GM18508 (cell line): ENCODE data around the gene AGR3.

Experiments used
- ATAC-seq: cut with Tn5 transposase; IDR thresholded peaks from one replicate; pipeline ENCODE4 v1.9.1; 2021; ENCODE audit warnings: moderate number of reproducible peaks; ENCODE audit not compliant: insufficient read depth, unreplicated experiment

The AGR3 gene

GRCh38 chr7:16881844-16882243 is at the start of gene AGR3:
AGR3 (minus strand) TSS chr7:16881983; CDS start chr7:16878618, 3,365 bp downstream.
- no peak for ATAC-seq

GRCh38 chr7:16930946-16931345 is 49.2 kb upstream of the AGR3 start:
- ATAC-seq: no peak

- ATAC-seq: peak; percentile 92
Measured at GRCh38 chr7:16929146-16929762, 47.5 kb upstream of the AGR3 start.

- no peak for ATAC-seq
Measured at GRCh38 chr7:16926861-16927260, 45.1 kb upstream of the AGR3 start.

GRCh38 chr7:16926283-16926682 is 44.5 kb upstream of the AGR3 start:
- ATAC-seq: no peak

- no peak for ATAC-seq
Measured at GRCh38 chr7:16925609-16926008, 43.8 kb upstream of the AGR3 start.

GRCh38 chr7:16923019-16923418 is 41.2 kb upstream of the AGR3 start:
- ATAC-seq: no peak

GRCh38 chr7:16921644-16922257 is 40.0 kb upstream of the AGR3 start:
- ATAC-seq: no peak

- ATAC-seq: no peak
Measured at GRCh38 chr7:16921151-16921550, 39.4 kb upstream of the AGR3 start.

GRCh38 chr7:16919440-16919839 is 37.7 kb upstream of the AGR3 start:
- no peak for ATAC-seq

- no peak for ATAC-seq
Measured at GRCh38 chr7:16918288-16918895, 36.6 kb upstream of the AGR3 start.

GRCh38 chr7:16916738-16917137 is 35.0 kb upstream of the AGR3 start:
- ATAC-seq: no peak

- no peak for ATAC-seq
Measured at GRCh38 chr7:16916105-16916639, 34.4 kb upstream of the AGR3 start.

GRCh38 chr7:16915405-16915804 is 33.6 kb upstream of the AGR3 start:
- no peak for ATAC-seq

GRCh38 chr7:16914771-16915170 is 33.0 kb upstream of the AGR3 start:
- no peak for ATAC-seq

- no peak for ATAC-seq
Measured at GRCh38 chr7:16913643-16914042, 31.9 kb upstream of the AGR3 start.

- no peak for ATAC-seq
Measured at GRCh38 chr7:16912540-16912939, 30.8 kb upstream of the AGR3 start.

- ATAC-seq: no peak
Measured at GRCh38 chr7:16908561-16908960, 26.8 kb upstream of the AGR3 start.

GRCh38 chr7:16905300-16906044 is 23.7 kb upstream of the AGR3 start:
- ATAC-seq: no peak

- no peak for ATAC-seq
Measured at GRCh38 chr7:16904076-16904475, 22.3 kb upstream of the AGR3 start.

GRCh38 chr7:16900209-16900768 is 18.5 kb upstream of the AGR3 start:
- no peak for ATAC-seq
